Measurements from ENCODE around the gene SPSB1. TPM values are rescaled to one million over a fixed set of nuclear protein-coding genes. Genes with fewer than 3 reads are reported as not detected.

SPSB1 gene
- total RNA-seq, 1 experiment from 2014 or later: 4.3 TPM

- TF ChIP-seq, protein P1, sequence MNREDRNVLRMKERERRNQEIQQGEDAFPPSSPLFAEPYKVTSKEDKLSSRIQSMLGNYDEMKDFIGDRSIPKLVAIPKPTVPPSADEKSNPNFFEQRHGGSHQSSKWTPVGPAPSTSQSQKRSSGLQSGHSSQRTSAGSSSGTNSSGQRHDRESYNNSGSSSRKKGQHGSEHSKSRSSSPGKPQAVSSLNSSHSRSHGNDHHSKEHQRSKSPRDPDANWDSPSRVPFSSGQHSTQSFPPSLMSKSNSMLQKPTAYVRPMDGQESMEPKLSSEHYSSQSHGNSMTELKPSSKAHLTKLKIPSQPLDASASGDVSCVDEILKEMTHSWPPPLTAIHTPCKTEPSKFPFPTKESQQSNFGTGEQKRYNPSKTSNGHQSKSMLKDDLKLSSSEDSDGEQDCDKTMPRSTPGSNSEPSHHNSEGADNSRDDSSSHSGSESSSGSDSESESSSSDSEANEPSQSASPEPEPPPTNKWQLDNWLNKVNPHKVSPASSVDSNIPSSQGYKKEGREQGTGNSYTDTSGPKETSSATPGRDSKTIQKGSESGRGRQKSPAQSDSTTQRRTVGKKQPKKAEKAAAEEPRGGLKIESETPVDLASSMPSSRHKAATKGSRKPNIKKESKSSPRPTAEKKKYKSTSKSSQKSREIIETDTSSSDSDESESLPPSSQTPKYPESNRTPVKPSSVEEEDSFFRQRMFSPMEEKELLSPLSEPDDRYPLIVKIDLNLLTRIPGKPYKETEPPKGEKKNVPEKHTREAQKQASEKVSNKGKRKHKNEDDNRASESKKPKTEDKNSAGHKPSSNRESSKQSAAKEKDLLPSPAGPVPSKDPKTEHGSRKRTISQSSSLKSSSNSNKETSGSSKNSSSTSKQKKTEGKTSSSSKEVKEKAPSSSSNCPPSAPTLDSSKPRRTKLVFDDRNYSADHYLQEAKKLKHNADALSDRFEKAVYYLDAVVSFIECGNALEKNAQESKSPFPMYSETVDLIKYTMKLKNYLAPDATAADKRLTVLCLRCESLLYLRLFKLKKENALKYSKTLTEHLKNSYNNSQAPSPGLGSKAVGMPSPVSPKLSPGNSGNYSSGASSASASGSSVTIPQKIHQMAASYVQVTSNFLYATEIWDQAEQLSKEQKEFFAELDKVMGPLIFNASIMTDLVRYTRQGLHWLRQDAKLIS (CRISPR knock-in tag; IDR thresholded peaks at IDR 0.05; ENCODE audit: borderline replicate concordance): no peak
- TF ChIP-seq CTCF (IDR thresholded peaks at IDR 0.05) (no peak), PRRX2 (CRISPR knock-in tag; IDR thresholded peaks at IDR 0.05) (no peak), ZBTB43 (CRISPR knock-in tag; IDR thresholded peaks at IDR 0.05) (no peak), ZNF232 (CRISPR knock-in tag; IDR thresholded peaks at IDR 0.05) (no peak), TEAD4 (CRISPR knock-in tag; IDR thresholded peaks at IDR 0.05) (no peak), E2F5 (CRISPR knock-in tag; IDR thresholded peaks at IDR 0.05) (no peak), RORB (CRISPR knock-in tag; IDR thresholded peaks at IDR 0.05) (no peak), ZNF219 (CRISPR knock-in tag; IDR thresholded peaks at IDR 0.05; ENCODE audit: borderline replicate concordance) (no peak), ATF1 (CRISPR knock-in tag; IDR thresholded peaks at IDR 0.05) (no peak), ATF2 (CRISPR knock-in tag; IDR thresholded peaks at IDR 0.05; ENCODE audit: borderline replicate concordance, low read depth) (no peak), ELF4 (CRISPR knock-in tag; IDR thresholded peaks at IDR 0.05; ENCODE audit: low read depth) (no peak), SOX15 (CRISPR knock-in tag; IDR thresholded peaks at IDR 0.05) (no peak)
- TF ChIP-seq, protein P2, sequence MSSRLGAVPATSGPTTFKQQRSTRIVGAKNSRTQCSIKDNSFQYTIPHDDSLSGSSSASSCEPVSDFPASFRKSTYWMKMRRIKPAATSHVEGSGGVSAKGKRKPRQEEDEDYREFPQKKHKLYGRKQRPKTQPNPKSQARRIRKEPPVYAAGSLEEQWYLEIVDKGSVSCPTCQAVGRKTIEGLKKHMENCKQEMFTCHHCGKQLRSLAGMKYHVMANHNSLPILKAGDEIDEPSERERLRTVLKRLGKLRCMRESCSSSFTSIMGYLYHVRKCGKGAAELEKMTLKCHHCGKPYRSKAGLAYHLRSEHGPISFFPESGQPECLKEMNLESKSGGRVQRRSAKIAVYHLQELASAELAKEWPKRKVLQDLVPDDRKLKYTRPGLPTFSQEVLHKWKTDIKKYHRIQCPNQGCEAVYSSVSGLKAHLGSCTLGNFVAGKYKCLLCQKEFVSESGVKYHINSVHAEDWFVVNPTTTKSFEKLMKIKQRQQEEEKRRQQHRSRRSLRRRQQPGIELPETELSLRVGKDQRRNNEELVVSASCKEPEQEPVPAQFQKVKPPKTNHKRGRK (CRISPR knock-in tag; IDR thresholded peaks at IDR 0.05; ENCODE audit: borderline replicate concordance): no peak
- TF ChIP-seq, protein P3, sequence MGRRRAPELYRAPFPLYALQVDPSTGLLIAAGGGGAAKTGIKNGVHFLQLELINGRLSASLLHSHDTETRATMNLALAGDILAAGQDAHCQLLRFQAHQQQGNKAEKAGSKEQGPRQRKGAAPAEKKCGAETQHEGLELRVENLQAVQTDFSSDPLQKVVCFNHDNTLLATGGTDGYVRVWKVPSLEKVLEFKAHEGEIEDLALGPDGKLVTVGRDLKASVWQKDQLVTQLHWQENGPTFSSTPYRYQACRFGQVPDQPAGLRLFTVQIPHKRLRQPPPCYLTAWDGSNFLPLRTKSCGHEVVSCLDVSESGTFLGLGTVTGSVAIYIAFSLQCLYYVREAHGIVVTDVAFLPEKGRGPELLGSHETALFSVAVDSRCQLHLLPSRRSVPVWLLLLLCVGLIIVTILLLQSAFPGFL (CRISPR knock-in tag; IDR thresholded peaks at IDR 0.05; ENCODE audit: borderline replicate concordance): no peak
- TF ChIP-seq, protein P4, sequence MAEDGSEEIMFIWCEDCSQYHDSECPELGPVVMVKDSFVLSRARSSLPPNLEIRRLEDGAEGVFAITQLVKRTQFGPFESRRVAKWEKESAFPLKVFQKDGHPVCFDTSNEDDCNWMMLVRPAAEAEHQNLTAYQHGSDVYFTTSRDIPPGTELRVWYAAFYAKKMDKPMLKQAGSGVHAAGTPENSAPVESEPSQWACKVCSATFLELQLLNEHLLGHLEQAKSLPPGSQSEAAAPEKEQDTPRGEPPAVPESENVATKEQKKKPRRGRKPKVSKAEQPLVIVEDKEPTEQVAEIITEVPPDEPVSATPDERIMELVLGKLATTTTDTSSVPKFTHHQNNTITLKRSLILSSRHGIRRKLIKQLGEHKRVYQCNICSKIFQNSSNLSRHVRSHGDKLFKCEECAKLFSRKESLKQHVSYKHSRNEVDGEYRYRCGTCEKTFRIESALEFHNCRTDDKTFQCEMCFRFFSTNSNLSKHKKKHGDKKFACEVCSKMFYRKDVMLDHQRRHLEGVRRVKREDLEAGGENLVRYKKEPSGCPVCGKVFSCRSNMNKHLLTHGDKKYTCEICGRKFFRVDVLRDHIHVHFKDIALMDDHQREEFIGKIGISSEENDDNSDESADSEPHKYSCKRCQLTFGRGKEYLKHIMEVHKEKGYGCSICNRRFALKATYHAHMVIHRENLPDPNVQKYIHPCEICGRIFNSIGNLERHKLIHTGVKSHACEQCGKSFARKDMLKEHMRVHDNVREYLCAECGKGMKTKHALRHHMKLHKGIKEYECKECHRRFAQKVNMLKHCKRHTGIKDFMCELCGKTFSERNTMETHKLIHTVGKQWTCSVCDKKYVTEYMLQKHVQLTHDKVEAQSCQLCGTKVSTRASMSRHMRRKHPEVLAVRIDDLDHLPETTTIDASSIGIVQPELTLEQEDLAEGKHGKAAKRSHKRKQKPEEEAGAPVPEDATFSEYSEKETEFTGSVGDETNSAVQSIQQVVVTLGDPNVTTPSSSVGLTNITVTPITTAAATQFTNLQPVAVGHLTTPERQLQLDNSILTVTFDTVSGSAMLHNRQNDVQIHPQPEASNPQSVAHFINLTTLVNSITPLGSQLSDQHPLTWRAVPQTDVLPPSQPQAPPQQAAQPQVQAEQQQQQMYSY (CRISPR knock-in tag; IDR thresholded peaks at IDR 0.05): no peak
- Mint-ChIP-seq H3K9me3 (no peaks in the 10 kb centered on the region), H3K4me3 (no peak overlapping the region), H3K4me1 (no peaks in the 10 kb centered on the region), H3K27me3 (ENCODE audit: low read depth) (no peaks in the 10 kb centered on the region), H3K27ac (peak overlapping the region; percentile 15), H3K36me3 (no peaks in the 10 kb centered on the region)
- DNase-seq (ENCODE audit: low spot score): no peak
- POLR2A ChIA-PET: interaction anchor here (0.6 kb wide), 1 partner anchor 36 kb away, joined by 5 read pairs; no protein-coding TSS in a partner anchor
- ATAC-seq: no peak
- CTCF ChIA-PET: interaction anchor here (1.8 kb wide), 1 partner anchor 36 kb away, joined by 4 read pairs; no protein-coding TSS in a partner anchor
These were observed 10.2 kb downstream of the SPSB1 start for GRCh38 chr1:9302745-9303524.
